Central memory CD4-positive, alpha-beta T cell (primary cell): ENCODE measurements around the gene TCHH.
"Not testable (repeated sequence)": the region's sequence is repeated elsewhere in the genome, so short reads cannot be mapped to it uniquely, and the experiment has no call there.

Experiments used
- DNase-seq: peaks from one replicate; pipeline ENCODE4 v3.0.0; 2022

TCHH gene

GRCh38 chr1:152112101-152112884, 3.0 kb downstream of the TCHH start:
- peak; percentile 2 for DNase-seq

GRCh38 chr1:152111515-152111968, 3.7 kb downstream of the TCHH start:
- DNase-seq = peak; percentile 7

- peak; percentile 8 for DNase-seq
Measured at GRCh38 chr1:152110860-152111514, 4.3 kb downstream of the TCHH start.

GRCh38 chr1:152110365-152110859, 4.8 kb downstream of the TCHH start:
- peak; percentile 28 for DNase-seq

- no peak for DNase-seq
Measured at GRCh38 chr1:152109998-152110294, 5.3 kb downstream of the TCHH start.

GRCh38 chr1:152109231-152109997, 5.8 kb downstream of the TCHH start:
- no peak for DNase-seq

GRCh38 chr1:152108882-152109222, 6.4 kb downstream of the TCHH start:
- no peak for DNase-seq

GRCh38 chr1:152107984-152108881, 7.0 kb downstream of the TCHH start:
- no peak for DNase-seq

- DNase-seq = no peak
Measured at GRCh38 chr1:152107031-152107983, 7.9 kb downstream of the TCHH start.

- DNase-seq = no peak
Measured at GRCh38 chr1:152104854-152105253, 10.4 kb downstream of the TCHH start.

- DNase-seq = no peak
Measured at GRCh38 chr1:152096931-152097330, 18.3 kb downstream of the TCHH start.

GRCh38 chr1:152089014-152089674, 26.1 kb downstream of the TCHH start, which contains the start of gene TCHHL1:
Gene TCHHL1 (minus strand): TSS chr1:152089064. CDS start chr1:152088143, 921 bp downstream.
- DNase-seq = no peak

- no peak for DNase-seq
Measured at GRCh38 chr1:152086760-152087159, 28.5 kb downstream of the TCHH start.

- DNase-seq = no peak
Measured at GRCh38 chr1:152084853-152085252, 30.4 kb downstream of the TCHH start.

GRCh38 chr1:152081026-152081425, 34.2 kb downstream of the TCHH start:
- DNase-seq = not testable (repeated sequence)

GRCh38 chr1:152080494-152080893, 34.8 kb downstream of the TCHH start:
- DNase-seq = not testable (repeated sequence)

- no peak for DNase-seq
Measured at GRCh38 chr1:152078831-152079441, 36.3 kb downstream of the TCHH start.

GRCh38 chr1:152072311-152072710, 42.9 kb downstream of the TCHH start:
- no peak for DNase-seq

GRCh38 chr1:152071123-152071522, 44.1 kb downstream of the TCHH start:
- DNase-seq = no peak

- DNase-seq = no peak
Measured at GRCh38 chr1:152067929-152068328, 47.3 kb downstream of the TCHH start.
